ENCODE data around the gene MICU1.
"Not testable (repeated sequence)": the region's sequence is repeated elsewhere in the genome, so short reads cannot be mapped to it uniquely, and the experiment has no call there.

The MICU1 gene

GRCh38 chr10:72338180-72338579 is 287.7 kb downstream of the MICU1 start:
- DNase-seq = no peak

DNA sequence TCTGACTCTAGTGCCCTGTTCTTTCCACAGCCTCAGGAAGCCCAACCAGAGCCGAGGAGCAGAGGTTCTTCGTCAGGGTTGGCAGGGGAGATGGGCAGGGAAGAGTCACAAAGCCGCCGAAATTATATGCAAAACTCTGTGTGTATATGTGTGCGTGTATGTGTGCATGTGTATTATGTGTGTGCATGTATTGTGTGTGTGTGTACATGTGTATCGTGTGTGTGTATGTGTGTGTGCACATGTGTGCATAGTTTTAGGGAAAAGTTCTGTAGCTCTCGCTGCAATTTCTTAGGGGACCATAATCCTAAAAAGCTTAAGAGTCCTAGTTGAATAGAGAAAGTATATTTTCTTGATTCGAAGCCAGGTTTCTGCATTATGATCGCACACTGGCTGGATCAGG is 288.2 kb downstream of the MICU1 start:
- no peak for DNase-seq

- no peak for DNase-seq
Measured at GRCh38 chr10:72337039-72337629, 288.7 kb downstream of the MICU1 start.

- DNase-seq = no peak
Measured at GRCh38 chr10:72336259-72337038, 289.4 kb downstream of the MICU1 start.

DNA sequence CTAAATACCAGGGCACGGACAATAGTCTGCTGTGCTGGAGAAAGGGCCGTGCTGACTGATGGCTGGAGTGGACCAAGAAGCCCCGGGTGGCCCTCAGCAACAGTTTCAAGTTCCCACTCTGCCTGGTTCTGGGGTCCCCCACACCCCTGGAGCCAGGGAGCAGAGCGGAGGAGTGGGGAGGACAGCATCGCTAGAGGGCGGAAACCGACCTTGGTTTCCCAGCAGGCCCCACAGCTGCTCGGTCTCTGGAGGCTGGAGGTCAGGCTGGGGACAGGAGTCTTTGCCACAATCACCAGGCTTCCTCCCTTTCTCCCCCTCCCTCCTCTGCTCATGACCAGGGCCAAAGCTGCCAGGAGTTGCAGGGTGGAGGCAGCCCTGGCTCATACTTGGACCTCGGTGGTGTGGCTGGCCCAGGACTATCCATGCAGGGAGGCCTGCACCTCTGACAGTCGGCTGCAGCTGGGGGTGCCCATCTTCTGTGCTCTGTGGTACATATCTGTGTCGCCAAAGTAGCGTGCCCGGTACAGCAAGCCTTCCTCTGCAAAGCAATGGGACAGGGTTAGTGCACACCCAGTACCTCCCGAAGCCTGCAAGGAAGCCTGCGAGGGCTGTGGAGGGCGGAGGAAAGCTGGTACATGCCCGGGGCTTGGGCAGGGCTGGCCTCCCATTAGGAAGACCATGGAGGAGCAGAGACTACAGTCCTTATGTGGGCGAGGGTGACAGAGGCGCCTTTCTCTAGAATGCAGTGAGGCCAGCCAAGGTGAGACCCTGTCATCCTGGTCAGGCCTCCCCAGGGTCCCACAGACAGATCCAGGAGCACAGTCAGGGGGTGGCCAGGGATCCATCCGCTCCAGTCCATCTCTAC is 290.3 kb downstream of the MICU1 start:
- DNase-seq = no peak

- no peak for DNase-seq
Measured at GRCh38 chr10:72334825-72335393, 291.0 kb downstream of the MICU1 start.

- DNase-seq = no peak
Measured at GRCh38 chr10:72334196-72334824, 291.6 kb downstream of the MICU1 start.

GRCh38 chr10:72333112-72334015 is 292.5 kb downstream of the MICU1 start:
- no peak for DNase-seq

DNA sequence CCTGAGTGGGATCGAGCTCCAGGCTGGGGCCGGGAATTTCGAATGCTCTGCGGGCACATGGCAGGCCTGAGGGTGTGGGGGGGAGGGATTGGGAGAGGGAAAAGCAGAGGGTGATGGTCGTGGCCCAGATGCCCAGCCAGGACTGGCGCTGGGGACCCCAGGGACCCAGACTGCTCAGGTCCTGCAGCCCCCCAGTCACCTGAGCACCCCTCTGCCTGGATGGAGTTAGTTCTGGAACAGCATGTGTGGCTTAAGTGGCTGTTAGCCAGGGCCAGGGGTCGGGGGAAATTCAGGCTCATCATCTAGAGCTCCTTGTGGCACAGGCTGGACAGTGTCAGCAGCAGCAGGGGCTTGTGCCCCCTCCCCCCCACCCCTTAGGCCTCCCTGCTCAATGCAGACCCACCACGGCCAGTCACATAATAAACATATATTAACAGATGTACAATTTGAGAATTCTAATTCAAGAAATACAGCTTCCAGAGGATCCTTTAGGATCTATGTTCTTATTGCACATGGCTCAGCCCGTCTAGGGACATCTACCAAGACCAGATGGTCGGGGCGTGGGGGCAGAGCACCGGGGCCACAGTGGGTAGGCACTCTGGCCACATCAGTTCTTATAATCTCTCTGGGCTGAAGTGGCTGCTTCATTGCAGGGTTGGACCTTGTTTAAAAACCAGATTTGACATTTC is 293.3 kb downstream of the MICU1 start:
- no peak for DNase-seq

DNA sequence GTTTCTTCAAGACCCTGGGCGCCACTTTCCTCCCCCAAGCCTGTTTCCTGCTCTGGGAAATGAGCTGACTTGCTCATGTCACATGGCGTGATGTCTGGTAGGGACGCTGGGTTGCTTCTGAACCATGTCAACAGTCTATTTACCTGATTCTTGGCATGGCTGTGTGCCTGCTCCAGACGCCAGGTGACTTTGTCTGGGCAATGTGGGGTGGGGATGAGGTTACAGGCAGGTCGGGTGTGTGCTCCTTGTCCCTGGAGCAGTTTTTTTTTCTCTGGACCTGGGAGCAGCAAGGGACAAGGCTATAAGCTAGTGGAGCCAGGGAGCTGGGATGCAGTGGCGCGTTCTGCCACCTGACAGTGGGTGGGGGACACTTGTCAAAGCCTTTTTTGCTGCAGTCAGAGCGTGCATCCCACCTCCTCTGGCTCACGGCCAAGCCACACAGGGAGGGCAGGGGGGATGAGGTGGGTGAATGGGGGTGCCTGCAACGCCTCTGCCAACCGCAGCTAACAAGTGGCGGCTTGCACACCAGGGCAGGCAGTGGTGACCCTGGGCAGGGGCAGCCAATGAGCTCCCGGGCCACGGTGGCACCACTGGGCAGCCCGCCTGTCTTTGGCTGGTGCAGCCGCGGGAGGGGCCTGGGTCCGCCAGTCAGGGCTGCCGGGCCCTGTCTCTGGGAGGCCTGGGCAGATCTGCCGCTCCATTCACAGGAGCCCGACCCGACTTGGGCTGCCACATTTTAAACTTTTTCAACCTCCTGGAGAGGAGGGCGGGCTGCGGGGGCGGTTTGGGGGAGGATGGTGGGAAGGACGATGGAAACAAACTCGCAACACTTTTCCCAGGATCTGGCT is 294.1 kb downstream of the MICU1 start:
- no peak for DNase-seq

- no peak for DNase-seq
Measured at GRCh38 chr10:72330069-72330426, 295.8 kb downstream of the MICU1 start.

- no peak for DNase-seq
Measured at GRCh38 chr10:72329290-72330068, 296.4 kb downstream of the MICU1 start.

DNA sequence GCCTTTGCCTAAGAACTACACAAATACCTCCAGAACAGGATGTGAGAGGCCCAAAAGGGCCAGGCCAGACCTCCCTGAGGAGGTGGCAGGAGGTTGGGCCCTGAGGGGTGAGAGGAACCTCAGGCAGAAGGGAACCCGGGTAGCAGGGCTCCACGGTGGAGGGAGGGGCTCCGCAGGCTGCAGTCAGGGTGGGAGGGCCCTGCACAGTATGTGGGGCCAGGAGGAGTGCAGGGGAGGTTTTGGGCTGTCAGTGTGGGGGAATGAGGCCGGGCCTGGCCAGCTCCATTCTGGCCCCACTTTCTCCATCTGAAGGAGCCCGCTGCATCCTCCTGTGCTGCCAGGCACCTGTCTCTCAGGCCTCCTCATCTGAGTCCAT is 297.1 kb downstream of the MICU1 start:
- no peak for DNase-seq

DNA sequence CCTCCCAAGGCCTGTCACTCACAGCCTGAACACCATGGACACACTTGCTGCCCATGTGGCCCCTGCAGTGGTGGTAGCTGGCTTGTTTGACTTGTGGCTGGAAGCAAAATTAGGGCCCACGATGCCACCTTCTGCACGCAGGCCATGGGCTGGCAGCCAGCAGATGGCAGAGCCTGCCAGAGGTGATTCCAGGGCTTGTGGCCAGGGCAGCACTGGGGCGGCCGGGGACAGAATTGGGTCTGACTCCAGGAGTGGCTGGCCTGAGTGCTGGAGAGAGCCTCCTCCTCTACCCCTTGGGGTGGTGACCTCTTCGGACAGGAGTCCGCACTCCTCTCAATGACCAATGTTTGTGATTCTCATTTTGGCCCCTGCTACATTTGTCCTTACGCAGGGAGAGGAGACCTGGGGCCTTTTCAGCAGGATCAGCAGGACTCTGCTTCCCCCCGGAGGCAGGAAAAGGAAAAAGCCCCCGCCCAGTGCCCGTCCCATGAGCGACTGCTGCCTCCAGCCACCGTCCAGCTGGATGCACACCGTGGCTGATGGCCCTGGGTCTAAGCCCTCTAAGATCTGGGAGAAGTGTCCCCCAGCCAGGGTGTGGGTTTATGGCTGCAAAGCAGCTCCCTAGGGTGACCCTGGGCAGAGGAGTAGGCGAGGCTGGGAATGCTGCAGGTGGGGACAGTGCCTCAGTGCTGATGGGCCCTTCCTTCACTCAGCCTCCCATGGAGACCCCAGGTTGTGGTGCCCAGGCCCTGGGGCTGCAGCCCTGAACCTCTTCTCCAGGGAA is 297.6 kb downstream of the MICU1 start:
- DNase-seq = peak; percentile 30

GRCh38 chr10:72326665-72327603 is 298.9 kb downstream of the MICU1 start:
- not testable (repeated sequence) for DNase-seq

GRCh38 chr10:72325243-72326175 is 300.4 kb downstream of the MICU1 start:
- not testable (repeated sequence) for DNase-seq
